GM21528 (cell line): Measurements from ENCODE around the gene PCBD2.
"Not testable (repeated sequence)": the region's sequence is repeated elsewhere in the genome, so short reads cannot be mapped to it uniquely, and the experiment has no call there.

Experiments
- ATAC-seq: cut with Tn5 transposase; IDR thresholded peaks from one replicate; pipeline ENCODE4 v1.9.1; 2021; ENCODE audit warnings: mild to moderate bottlenecking, moderate library complexity; ENCODE audit not compliant: unreplicated experiment, low FRiP score

PCBD2 gene

DNA sequence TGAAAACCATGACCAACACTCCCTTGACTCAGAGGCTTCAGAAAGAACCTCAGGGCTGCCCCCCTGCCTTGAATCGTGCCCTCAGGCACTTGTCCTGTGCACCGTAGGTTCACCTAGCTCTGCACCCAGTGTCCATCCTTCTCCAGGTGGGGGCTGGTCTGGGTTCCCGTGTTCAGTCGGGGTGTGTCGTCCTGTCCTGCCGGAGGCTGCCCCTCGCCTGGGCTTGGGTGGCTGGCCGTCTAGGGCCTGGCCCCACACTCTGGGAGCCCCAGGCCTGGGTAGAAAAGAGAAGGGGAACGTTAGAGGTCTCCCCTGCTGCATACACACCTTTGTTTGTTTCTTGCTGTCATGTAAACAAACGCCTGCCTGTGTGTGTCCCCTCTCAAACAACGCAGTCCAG, 92.1 kb downstream of the PCBD2 start:
- no peak for ATAC-seq

DNA sequence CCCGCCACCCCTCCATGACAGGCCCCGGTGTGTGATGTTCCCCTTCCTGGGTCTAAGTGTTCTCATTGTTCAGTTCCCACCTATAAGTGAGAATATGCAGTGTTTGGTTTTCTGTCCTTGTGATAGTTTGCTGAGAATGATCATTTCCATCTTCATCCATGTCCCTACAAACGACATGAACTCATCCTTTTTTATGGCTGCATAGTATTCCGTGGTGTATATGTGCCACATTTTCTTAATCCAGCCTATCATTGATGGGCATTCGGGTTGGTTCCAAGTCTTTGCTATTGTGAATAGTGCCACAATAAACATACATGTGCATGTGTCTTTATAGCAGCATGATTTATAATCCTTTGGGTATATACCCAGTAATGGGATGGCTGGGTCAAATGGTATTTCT, 93.1 kb downstream of the PCBD2 start:
- ATAC-seq: not testable (repeated sequence)

DNA sequence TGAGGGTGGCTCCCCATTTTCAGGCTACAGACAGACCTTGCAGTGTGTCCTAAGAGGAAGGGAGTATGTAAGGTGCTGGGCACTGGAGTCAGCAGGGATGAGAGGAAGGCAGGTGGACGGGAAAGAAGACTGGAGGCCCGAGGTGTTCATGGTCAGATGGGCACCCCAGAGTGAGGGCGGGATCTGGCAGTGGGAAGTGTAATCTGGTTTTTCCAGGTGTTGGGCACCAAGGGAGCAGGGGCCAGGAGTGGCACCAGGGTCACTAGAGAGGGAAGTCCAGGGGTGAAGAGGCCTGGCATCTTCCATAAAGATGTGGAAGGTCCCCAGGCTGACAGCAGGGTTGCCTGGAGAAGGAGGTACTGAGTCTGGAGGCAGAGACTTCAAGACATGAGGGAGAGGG, 99.4 kb downstream of the PCBD2 start:
- ATAC-seq: no peak

DNA sequence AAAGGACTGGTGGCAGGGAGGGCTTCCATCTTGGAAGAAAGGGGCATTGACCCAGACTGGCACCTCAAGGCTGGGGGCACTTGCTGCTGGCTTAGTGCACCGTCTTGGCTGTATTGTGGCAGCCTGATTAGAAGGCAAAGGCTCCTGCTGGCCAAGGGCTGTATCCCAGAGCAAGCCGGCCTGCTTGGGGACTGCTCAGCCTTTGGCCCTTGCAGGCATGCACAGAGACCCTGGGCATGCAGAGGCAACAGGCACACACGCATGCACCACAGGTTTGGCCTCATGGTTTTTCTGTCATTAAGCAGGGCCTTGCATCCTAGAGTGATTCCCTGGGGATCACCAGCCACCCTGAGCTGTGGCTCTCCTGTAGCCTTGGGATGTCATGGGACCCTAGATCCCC, 100.1 kb downstream of the PCBD2 start:
- no peak for ATAC-seq

DNA sequence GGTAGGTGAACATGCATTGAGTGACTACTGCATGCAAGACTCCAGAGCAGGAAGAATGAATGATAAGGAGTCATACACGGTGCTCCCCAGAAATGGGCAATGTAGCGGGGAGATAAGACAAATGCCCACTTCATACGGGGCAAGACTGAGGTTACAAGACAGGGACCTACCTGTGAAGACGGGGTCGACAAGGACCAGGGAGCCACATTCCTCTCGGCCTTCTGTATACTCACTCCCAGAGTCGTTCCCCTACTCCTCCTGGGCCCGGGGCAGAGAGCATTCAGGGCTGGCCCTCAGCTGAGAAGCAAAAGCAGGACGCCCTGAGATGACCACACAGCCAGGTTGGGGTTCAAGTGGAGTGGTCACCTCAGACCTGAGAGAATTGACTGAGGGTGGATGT, 102.4 kb downstream of the PCBD2 start:
- ATAC-seq: no peak

DNA sequence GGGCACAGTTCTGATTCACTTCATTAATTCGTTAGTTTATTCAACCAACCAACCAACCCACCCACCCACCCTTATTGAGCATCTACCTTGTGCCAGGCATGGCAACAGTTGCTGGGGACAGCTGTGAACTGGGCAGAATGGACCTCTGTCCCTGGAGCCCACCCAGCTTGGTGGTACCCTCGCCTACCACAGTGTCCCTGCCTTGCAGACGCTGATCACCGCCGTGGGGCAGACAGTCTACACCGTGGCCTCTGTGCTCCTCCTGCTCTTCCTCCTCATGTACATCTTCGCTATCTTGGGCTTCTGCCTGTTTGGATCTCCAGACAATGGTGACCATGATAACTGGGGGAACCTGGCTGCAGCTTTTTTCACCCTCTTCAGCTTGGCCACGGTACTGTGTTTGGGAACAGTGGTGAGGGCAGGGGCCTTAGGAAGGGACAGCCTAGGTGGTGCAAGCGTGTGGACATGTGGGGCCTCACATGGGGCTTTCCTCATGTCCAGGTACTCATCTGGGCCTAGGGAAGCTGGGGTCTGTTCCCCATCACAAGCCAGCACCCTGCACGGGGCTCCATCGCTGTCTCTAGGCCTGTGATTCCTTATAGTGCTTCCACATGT, 102.9 kb downstream of the PCBD2 start:
- no peak for ATAC-seq

- ATAC-seq: no peak
Observed at GRCh38 chr5:135008556-135008955, 103.6 kb downstream of the PCBD2 start.

GRCh38 chr5:135008981-135009735, 104.2 kb downstream of the PCBD2 start:
- ATAC-seq: no peak

DNA sequence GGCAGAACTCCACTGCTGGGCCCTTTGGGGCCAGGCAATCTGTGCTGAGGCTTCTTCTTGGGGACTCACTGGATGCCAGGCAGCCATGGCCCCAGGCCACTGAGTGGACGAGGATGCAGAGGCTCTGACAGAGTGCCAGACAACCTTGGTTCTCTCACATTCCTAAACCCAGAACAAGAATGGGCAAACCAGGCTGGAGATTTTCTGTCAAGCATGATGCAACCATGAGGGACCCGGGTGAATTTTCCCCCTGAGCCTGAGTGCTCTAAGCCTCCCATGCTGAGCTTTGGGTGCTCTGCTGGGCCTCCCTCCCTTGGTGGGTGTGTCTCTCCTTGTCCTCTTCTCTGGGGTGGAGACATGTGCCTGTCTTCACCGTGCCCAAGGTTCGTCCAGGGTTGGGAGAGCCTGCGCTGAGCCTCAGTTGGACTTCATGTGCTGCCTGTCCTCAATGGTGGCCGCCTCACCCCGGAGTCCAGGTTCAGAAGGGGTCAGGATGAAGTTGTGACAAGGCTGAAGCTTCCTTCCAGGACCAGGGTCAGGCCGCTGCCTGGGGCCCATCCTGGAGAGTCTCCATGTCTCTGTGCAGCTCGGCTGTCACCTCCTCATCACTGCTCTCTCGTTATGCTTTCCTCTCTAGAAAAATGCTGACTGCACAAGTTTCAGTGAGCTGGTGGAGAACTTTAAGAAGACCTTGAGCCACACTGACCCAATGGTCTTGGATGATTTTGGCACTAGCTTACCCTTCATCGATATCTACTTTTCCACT, 105.0 kb downstream of the PCBD2 start:
- ATAC-seq: no peak

DNA sequence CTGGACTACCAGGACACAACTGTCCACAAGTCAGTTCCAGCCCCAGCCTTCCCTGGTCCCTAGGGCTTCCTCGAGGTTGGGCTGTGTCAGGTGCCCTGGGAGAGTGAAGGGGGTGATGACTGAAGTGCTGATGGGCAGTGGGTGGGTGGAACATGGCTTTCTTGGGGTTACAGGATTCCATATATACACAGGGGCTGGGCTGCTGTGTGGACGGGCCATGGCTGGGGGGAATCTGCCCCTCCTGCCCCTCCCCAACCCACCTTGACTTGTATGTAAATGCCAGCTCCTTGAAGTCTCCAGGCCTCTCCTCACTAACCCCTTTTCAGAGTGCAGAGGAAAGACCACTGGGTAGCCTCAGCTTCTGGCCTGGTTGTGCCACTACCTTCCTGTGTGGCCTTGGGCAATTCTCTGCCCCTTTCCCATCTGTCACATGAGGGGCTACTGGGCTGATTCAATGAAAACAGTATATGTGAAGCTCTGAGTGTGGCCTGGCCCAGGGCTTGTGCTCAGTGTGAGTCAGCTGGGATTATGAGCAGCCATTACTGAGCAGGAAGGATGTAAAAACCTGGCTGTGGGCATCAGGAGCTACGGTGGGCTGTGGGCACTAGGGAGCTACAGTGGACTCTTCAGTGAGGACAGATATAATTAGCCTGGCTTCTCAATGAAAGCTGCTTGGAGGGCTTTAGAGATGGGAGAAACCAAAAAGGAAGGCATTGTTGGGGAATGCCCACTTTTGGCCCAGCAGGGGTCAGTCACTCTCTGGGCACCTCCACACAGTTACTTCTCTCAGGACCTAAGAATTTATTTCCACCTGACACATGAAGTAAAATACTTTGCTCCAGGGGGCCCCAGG, 105.8 kb downstream of the PCBD2 start:
- ATAC-seq: no peak

GRCh38 chr5:135011355-135012032, 106.6 kb downstream of the PCBD2 start:
- ATAC-seq: no peak

DNA sequence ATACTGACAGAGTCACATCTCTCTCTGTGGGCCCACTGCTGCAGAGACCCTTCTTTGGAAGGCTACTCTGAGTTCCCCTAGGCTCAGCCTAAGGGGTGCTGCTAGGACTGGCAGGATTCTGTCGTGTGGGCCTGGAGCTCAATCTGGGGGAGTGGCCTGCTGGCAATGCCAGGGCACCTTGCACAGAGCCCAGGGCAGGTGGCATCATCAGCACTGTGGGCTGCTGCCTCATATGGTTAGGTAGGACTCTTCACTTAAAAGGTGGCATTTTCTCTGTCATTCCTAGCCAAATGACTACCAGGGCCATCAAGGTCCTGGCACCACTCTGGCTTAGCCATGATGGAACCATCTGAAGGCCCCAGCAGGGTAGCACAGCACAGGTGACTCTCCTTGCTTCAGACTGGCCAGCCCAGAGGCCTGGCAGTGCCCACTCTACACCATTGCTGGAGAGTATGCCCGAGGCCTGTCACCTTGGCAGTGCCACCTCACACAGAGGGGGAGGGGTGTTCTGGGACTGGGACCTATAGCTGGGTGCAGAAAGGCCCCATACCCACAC, 107.2 kb downstream of the PCBD2 start:
- ATAC-seq: no peak
